ENCODE data around the gene PIEZO2. TPM values are rescaled to one million over a fixed set of nuclear protein-coding genes. Genes with fewer than 3 reads are reported as not detected.
A peak's percentile ranks its signal among the peaks of the same experiment; 100 is the strongest.

The PIEZO2 gene
- polyA plus RNA-seq, 10 donors, result 22.1 to 56.5 (median 46.2) TPM

GRCh38 chr18:11113937-11114336 is 35.4 kb downstream of the PIEZO2 start:
- DNase-seq, result no peak

DNA sequence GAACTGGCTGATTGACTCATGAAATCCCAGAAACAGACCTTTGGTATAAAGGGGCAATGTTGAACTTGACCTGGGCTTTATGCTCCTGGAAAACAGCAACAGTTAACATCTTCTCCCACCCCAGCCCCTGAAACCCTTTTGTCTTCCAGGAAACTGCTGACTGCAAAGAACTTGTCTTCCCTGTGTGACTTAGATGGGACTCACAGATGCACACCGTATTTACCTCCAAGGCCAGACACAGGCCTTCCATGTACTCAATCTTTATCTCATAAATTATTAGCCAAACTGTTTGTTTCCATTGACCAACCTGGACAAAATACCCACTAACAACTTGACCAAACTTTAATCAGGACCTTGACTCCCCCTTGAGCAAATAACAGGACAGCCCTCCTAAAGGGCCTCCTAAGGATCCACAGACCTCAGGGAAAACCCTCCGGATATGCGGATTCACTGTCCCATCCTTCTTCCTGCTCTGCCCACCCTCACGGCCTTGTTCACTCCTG is 36.3 kb downstream of the PIEZO2 start:
- DNase-seq, result no peak

- no peak for DNase-seq
Observed at GRCh38 chr18:11112286-11112685, 37.1 kb downstream of the PIEZO2 start.

DNA sequence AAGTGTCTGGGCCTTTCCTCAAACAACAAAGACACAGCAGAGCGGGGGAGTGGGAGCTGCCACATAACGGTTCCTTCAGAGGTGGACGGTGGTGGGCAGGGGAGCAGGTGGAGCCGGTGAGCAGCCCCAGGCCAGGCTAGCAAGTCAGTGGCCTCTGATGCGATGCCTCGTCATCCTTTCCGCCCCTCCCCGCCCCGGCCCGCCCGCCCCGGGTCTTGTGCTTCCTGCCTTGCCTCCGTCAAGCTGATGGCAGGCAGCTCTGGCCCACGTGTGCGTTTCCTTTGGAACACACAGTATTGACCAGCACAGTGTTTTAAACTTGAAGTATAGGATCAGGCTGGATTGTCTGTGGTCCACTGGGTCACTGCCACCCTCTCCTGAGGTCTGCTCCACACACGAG is 38.9 kb downstream of the PIEZO2 start:
- DNase-seq, result no peak

DNA sequence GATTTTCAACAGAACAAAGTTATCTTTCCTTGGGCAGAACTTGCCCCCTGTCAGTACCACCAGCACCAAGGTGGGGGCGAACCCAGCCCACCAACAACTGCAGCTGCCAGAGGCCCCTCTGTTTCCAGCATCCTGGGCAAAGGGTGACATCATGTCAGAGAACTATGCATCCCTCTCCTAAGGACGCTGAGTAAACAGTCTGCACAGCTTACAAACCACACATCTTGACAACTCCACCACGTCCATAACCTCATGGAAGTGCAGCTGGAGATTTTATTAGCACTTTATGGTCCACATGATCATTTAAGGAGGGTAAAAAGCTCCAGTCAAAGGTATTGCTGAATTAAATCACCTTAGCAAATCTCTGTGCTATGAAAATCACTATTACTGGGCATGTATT is 40.4 kb downstream of the PIEZO2 start:
- no peak for DNase-seq

DNA sequence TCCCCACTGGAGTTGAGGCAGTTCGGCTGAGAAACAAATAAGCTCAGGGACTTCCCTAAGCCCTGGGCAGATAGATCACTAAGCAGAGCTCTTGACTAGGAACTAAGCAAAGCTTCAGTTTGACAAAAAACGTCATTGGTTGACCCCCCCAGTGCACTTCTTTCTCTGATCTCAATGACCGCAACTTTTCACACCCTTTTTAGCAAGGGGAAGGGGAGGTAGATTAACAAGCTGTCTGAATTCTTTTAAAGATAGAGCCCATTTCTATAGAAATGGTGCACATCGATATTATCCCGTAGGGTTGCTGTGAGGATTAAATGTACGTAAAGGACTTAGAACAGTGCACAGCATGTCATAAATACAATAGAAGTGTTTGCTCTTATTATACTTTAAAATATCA is 42.5 kb downstream of the PIEZO2 start:
- no peak for DNase-seq

GRCh38 chr18:11105463-11105862 is 43.9 kb downstream of the PIEZO2 start:
- no peak for DNase-seq

GRCh38 chr18:11104307-11104706 is 45.1 kb downstream of the PIEZO2 start:
- DNase-seq, result no peak

- peak in 1 of 3 donors; percentile 48 for DNase-seq
Observed at GRCh38 chr18:11096839-11097750, 52.3 kb downstream of the PIEZO2 start.

DNA sequence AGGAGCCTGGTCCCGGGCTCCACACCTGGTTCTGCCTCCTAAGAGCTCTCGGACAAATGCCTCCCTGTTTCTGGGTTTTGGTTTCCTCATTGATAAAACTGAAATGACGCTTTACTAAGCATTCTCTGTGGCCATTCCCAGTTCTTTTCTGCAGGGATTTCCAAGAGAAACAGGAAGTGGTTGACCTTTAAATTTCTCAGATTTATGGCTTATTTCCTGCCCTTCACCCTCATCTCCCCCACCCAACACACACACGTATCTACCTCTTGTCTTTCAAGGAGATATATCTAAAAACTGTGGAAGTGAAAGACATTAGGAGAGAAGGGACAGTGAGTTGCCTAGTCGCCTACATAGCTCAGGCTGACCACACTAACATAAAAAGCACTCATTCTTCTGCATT is 53.0 kb downstream of the PIEZO2 start:
- peak in 1 of 3 donors; percentile 16 for DNase-seq

DNA sequence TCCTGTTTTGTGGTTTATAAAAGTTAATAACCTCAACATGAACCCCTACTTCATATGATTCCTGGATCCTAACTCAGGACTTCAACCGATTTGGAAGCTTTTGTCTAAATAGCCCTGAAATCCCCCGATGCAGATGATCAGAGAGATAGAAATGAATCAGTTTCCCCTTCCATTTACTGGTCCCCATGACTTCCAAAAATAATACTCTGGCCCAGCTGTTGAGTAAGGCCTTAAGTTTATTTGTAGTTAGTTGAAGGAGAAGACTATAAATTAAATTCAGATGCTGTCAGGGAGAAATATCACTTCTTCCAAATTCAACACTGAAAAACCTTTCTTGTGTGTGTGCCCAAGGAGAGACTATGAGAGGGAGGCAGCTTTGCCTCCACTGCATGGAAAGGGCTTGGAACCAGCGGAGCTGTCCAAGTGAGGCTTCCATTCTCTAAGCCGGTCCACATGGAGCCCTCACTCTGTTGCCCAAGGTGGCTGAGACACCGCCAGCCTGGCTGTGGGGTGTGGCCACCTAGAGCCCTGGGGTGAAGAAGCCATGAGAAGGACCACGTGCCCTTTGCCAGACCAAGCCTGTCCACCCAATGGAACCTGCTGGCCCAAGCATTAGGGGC is 53.6 kb downstream of the PIEZO2 start:
- no peak for DNase-seq

- no peak for DNase-seq
Observed at GRCh38 chr18:11095211-11095610, 54.2 kb downstream of the PIEZO2 start.

GRCh38 chr18:11091746-11092145 is 57.6 kb downstream of the PIEZO2 start:
- DNase-seq, result no peak

DNA sequence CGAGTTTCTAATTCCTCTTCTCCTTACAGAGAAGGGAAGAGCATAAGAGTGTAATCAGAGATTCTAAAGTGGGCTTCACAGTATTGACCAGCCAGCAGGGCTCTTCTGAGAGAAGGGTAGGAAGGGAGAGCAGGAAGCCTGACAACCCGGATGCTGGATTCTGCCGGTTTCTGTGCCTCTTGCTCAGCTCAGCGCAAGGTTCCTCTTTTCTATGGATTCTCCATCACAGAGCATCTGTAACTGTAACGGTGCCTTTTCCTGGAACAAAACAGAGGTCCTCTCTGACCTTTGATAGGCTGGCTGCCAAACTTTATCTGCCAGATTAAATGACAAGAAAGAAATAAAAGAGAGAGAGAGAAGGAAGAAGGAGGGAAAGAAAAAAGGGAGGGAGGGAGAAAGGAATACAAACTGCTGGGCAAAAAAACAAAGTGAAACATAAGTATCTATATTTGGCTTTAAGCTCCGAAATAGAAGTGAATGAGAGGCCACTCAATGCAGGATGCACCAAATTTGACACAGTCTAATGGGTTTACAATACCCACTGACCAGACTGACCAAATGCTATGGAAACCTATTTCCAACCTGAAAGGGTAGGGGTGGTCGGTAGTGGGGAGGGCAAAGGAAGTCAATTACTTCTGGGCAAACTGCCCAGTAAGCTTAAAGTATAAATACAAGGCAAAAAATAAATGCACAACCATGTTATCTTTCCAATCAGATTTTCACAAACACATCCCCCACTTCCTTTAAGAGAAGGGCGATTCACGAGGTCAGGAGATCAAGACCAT is 59.2 kb downstream of the PIEZO2 start:
- DNase-seq, result peak in 1 of 3 donors; percentile 52

DNA sequence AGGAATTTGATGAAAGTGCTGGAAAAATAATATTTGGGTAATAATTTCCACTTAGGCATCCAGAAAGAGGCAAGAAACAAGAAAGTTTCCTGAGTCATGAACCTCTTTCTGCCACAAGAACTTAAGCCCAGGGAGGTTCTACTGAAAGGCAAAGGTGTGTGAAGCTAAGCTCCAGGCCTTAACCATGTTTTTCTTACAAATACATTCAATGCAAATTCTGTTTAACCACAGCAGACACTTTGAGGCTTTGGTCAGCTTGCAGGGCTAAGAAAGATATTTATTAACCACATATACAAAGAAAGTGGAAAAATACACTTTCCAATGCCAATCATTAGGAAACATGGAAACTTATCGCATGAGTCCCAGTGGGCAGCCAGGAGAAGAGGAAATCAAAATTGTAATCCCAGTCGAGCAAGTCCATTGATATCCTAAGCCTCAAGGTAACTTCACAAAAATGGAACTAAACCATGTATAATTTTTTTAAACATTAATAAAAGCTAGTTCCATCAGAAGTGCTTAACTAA is 68.3 kb downstream of the PIEZO2 start:
- DNase-seq, result no peak

GRCh38 chr18:11078491-11078890 is 70.9 kb downstream of the PIEZO2 start:
- DNase-seq, result peak; percentile 36 to 61 (median 37)

DNA sequence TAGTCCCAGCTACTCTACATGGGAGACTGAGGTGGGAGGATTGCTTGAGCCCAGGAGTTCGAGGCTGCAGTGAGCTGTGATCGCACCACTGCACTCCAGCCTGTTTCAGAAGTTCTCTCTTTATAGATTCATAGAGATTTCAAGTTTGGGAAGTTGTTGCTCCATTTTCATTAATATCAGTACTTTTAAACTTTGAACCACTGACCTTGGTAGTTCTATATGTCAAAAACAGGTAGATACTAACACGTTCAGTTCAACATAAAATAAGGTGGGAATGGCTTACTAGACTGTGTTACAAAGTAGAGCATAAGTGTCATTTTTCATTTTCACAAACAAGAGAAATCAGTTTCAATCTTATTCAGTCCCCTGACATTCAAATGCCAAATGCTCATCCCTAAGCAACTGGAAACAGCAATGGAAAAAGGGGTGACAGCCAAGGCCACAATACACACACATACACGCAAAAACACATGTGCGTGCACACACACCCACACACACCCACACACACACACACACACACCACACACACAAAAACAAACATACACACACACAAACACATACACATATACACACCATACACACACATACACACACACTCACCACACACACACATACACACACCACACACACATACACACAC is 71.7 kb downstream of the PIEZO2 start:
- no peak for DNase-seq

DNA sequence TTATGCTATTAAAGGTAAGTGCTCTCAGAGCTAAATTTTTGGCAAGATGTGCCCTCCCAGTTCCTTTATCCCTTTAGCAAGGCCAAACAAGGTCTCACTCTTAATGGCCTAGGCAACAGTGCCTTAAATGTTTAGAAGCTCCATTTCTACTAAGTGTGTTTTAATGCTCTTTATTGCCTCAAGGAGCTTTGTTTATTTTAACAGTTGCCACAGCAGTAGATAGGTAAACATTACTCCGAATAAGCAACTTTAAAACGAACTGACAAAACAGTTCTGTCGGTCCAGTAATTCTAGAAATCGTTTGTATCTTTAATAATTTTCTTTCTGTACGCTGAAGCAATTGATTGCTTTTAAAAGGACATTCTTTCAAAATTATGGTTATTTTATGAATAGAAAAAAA is 74.5 kb downstream of the PIEZO2 start:
- no peak for DNase-seq

GRCh38 chr18:11073971-11074370 is 75.4 kb downstream of the PIEZO2 start:
- no peak for DNase-seq

DNA sequence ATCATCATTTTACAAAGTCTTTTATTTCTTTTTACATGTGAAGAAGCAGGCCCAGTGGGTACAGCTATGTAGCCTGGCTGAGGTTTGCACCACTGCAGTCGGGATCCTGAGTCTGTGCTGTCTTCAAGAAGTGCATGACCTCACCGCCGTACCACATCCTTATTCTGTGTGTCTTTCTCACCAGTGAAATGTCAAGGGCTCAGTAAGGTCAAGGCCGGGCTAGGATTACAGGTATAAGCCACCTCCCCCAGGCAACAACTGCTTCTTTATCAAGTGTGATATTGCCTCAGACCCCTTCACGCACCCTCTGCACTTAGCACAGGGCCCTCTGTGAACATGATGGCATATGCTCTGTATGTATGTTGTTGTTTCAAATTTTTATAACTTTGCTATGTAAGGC is 76.7 kb downstream of the PIEZO2 start:
- DNase-seq, result no peak

GRCh38 chr18:11071300-11071699 is 78.1 kb downstream of the PIEZO2 start:
- DNase-seq, result no peak

DNA sequence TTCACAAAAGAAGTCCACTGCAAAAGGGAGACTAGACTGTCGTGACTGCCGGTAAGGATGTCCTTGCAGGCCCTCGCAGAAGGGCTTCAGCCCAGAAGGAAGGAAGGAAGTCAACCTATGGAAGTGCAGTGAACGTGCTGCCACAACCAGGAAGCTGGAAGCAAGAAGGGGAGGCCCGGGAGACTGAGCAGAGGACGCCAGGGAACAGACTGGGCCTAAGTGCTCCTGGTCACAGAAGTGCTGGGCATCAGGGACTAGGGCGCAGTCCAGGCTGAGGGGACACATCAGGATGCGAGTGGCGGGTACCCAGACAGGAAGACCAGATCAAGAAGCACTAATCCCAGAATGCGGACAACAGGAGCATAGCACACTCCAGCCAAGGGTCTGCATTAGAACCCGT is 78.8 kb downstream of the PIEZO2 start:
- DNase-seq, result no peak

Measured in muscle of back (tissue), 11 donors.